Naive B cell (primary cell): Measurements from ENCODE around the gene MERTK. TPM values are rescaled to one million over a fixed set of nuclear protein-coding genes. Genes with fewer than 3 reads are reported as not detected.
"Not testable (repeated sequence)": the region's sequence is repeated elsewhere in the genome, so short reads cannot be mapped to it uniquely, and the experiment has no call there.

ENCODE experiments used
- ATAC-seq, 2 donors: fragments of 150-1000 bp; cut with Tn5 transposase; 2 replicates each; pipeline ENCODE4 v1.10.0; 2021; ENCODE audit warnings: low read depth in 2 of 2, mild to moderate bottlenecking in 2 of 2, moderate library complexity in 2 of 2
- DNase-seq: peaks from one replicate; pipeline ENCODE4 v3.0.0; 2022
- H3K27ac Mint-ChIP-seq, 6 donors: one replicate each; pipeline ENCODE4 v1.8.0; 2020 to 2022; ENCODE audit warnings: mild to moderate bottlenecking in 6 of 6, mixed read lengths in 6 of 6, moderate library complexity in 5 of 6, inconsistent platforms in 2 of 6
- H3K27me3 Mint-ChIP-seq, 3 donors: one replicate each; pipeline ENCODE4 v1.8.0; 2021 to 2022; ENCODE audit warnings: mixed read lengths in 3 of 3, mild to moderate bottlenecking in 1 of 3
- H3K36me3 Mint-ChIP-seq, 2 donors: one replicate each; pipeline ENCODE4 v1.8.0; 2020 to 2022; ENCODE audit warnings: mixed read lengths in 2 of 2, inconsistent platforms in 1 of 2, mild to moderate bottlenecking in 1 of 2
- H3K4me1 Mint-ChIP-seq, 3 donors: one replicate each; pipeline ENCODE4 v1.8.0; 2020 to 2022; ENCODE audit warnings: mixed read lengths in 3 of 3, inconsistent platforms in 1 of 3, mild to moderate bottlenecking in 1 of 3, moderate library complexity in 1 of 3
- H3K4me3 Mint-ChIP-seq, 8 donors: one replicate each; pipeline ENCODE4 v1.8.0; 2020 to 2022; ENCODE audit warnings: mild to moderate bottlenecking in 8 of 8, mixed read lengths in 8 of 8, moderate library complexity in 8 of 8, inconsistent platforms in 2 of 8
- H3K9me3 Mint-ChIP-seq, 7 donors: one replicate each; pipeline ENCODE4 v1.8.0; 2020 to 2022; ENCODE audit warnings: mixed read lengths in 7 of 7, mild to moderate bottlenecking in 5 of 7, inconsistent platforms in 2 of 7, moderate library complexity in 1 of 7
- polyA plus RNA-seq, 6 donors: library from polyadenylated mRNA; unstranded; fragments of 300-500 nt; fragmentation: Illumina TruSeq; gene quantifications; one replicate each; pipeline ENCODE4 v1.2.3, GENCODE V29; 2021; ENCODE audit warnings: low read depth in 6 of 6

Gene MERTK
- polyA plus RNA-seq, 6 donors from 2014 or later, result 0.16 TPM; not detected in 5

DNA sequence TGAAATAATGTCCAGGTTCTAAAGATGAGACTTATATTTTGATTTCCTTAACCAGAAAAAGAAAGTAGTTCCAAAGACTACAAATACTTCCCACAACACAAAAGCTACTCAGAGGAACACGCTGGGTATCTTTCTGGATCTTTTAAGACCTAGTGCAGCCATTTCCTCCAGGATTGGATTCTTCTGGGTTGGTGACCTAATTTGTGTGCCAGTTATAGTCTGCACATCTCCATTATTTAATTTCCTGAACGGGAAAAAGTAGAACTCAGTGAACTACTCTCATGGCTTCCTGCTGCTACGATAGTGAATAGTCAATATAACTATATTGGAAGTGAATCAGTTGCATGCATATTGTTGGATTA lies 158.2 kb downstream of the MERTK start:
- H3K4me3 Mint-ChIP-seq, result peak overlapping the region; percentile 84 to 97 (median 94)
- no peaks in the 10 kb centered on the region for H3K27me3 Mint-ChIP-seq
- peaks cover 0 to 2% (median 0%) of the 10 kb centered on the region in 7 donors for H3K9me3 Mint-ChIP-seq
- H3K27ac Mint-ChIP-seq, result peak overlapping the region; percentile 78 to 94 (median 90)
- peaks cover 4 to 7% of the 10 kb centered on the region in 2 donors for H3K36me3 Mint-ChIP-seq
- ATAC-seq (no peak), DNase-seq (no peak)
- peaks cover 43 to 46% (median 43%) of the 10 kb centered on the region in 3 donors for H3K4me1 Mint-ChIP-seq

DNA sequence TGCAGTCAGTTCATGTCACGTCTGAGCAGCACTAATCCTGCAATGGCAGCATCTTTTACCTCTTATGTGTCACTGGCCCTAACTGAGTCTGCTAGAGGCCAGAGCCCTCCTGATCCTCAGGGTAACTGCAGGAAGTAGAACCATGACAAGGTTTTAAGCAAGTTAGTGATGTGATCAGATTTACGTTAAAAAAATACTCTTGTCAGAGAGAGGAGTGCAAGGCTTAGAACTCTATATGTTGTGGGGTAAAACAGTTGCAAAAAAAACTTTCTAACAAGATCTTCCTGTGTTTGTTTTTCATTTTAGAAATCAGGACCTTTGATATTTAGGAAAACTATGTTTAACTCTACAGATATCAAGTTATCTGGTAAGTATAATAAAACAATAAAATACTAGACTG lies 161.3 kb downstream of the MERTK start:
- no peak for DNase-seq
- H3K9me3 Mint-ChIP-seq, result peaks cover 0 to 3% (median 0%) of the 10 kb centered on the region in 7 donors
- H3K36me3 Mint-ChIP-seq, result peaks cover 19 to 22% of the 10 kb centered on the region in 2 donors
- no peak overlapping the region for H3K27ac Mint-ChIP-seq
- H3K27me3 Mint-ChIP-seq, result no peaks in the 10 kb centered on the region
- H3K4me1 Mint-ChIP-seq, result peaks cover 43 to 45% (median 44%) of the 10 kb centered on the region in 3 donors
- peak overlapping the region in 2 of 8 donors; percentile 25 to 51 for H3K4me3 Mint-ChIP-seq
- ATAC-seq, result no peak

DNA sequence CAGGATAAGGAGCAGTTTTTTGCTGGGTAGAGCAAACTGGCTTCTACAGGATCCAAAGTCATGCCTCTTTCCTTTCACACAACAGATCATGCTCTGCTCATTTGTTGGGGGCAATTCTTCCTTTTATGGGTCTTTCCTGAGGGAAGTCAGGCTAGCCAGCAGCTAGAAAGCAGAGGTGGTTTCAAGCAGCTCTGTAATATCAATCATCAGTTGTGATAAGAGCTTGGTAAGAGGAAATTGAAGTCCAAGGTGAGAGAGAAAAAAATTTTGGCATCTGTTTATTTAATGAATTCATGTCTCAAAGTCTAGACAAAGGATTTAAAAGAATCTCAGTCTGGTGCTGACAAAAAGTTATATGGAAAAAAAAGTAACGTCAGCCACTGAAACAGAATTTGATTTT lies 162.9 kb downstream of the MERTK start:
- H3K27me3 Mint-ChIP-seq, result no peaks in the 10 kb centered on the region
- DNase-seq, result no peak
- no peak overlapping the region for H3K27ac Mint-ChIP-seq
- H3K36me3 Mint-ChIP-seq, result peaks cover 28 to 31% of the 10 kb centered on the region in 2 donors
- H3K9me3 Mint-ChIP-seq, result peaks cover 0 to 3% (median 0%) of the 10 kb centered on the region in 7 donors
- no peak for ATAC-seq
- H3K4me3 Mint-ChIP-seq, result no peak overlapping the region
- H3K4me1 Mint-ChIP-seq, result peaks cover 43 to 47% (median 44%) of the 10 kb centered on the region in 3 donors

DNA sequence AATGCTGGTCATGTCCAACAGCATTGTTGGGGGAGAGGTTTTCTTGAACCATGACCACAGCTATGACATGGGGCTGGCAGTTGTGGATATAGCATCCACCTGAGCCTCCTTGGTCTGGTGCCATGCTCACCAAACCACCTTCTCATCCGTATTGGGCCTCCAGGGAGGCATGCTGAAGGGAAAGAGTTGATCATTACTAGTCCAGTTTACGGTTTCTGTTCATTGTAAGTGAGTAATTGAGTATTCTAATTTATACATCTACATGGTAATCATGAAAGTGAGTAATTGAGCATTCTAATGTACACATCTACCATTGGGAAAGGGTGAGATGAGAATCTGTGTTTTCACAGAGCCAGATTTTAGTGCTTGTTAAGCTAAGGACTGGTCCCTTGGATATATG lies 163.4 kb downstream of the MERTK start:
- H3K36me3 Mint-ChIP-seq, result peaks cover 30 to 31% of the 10 kb centered on the region in 2 donors
- H3K27ac Mint-ChIP-seq, result peak overlapping the region in 1 of 6 donors; percentile 49
- no peak for ATAC-seq

GRCh38 chr2:112062894-112063293 lies 164.5 kb downstream of the MERTK start:
- H3K27ac Mint-ChIP-seq, result peak overlapping the region in 4 of 6 donors; percentile 12 to 39 (median 22)
- H3K4me1 Mint-ChIP-seq, result peaks cover 28 to 41% (median 35%) of the 10 kb centered on the region in 3 donors
- no peak overlapping the region for H3K4me3 Mint-ChIP-seq
- DNase-seq (no peak), ATAC-seq (no peak)
- H3K27me3 Mint-ChIP-seq, result no peaks in the 10 kb centered on the region
- peaks cover 0 to 3% (median 0%) of the 10 kb centered on the region in 7 donors for H3K9me3 Mint-ChIP-seq
- H3K36me3 Mint-ChIP-seq, result peaks cover 36 to 39% of the 10 kb centered on the region in 2 donors

More for the DNA sequence above, 163.4 kb downstream of the MERTK start:
- DNase-seq, result no peak
- Mint-ChIP-seq H3K27me3 (no peaks in the 10 kb centered on the region), H3K4me1 (peaks cover 38 to 42% (median 39%) of the 10 kb centered on the region in 3 donors), H3K9me3 (peaks cover 0 to 3% (median 0%) of the 10 kb centered on the region in 7 donors), H3K4me3 (peak overlapping the region in 1 of 8 donors; percentile 45)

DNA sequence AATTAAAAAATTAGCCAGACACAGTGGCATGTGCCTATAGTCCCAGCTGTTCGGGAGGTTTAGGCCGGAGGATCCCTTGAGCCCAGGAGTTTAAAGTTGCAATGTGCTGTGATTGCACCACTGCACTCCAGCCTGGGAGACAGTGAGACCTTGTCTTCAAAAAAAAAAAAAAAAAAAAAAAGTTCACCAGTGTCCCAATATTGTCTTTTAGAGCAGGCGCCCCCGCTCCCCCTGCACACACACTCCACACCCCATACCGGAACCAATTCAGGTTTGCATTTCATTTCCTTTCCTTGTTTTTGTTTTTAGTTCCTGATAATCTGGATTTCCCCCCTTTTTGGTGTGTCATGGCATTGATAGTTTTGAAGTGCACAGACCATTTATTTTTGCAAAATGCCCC lies 167.1 kb downstream of the MERTK start:
- Mint-ChIP-seq H3K4me3 (no peak overlapping the region), H3K27me3 (no peaks in the 10 kb centered on the region), H3K36me3 (peaks cover 43 to 49% of the 10 kb centered on the region in 2 donors), H3K9me3 (peaks cover 0 to 8% (median 2%) of the 10 kb centered on the region in 7 donors), H3K4me1 (peaks cover 14 to 33% (median 20%) of the 10 kb centered on the region in 3 donors), H3K27ac (peak overlapping the region in 3 of 6 donors; percentile 36 to 57 (median 53))
- DNase-seq, result no peak
- no peak for ATAC-seq

GRCh38 chr2:112065966-112066365 lies 167.6 kb downstream of the MERTK start:
- Mint-ChIP-seq H3K27ac (peak overlapping the region in 2 of 6 donors; percentile 36 to 53), H3K9me3 (peaks cover 0 to 8% (median 2%) of the 10 kb centered on the region in 7 donors), H3K4me3 (no peak overlapping the region), H3K27me3 (no peaks in the 10 kb centered on the region), H3K36me3 (peaks cover 43 to 49% of the 10 kb centered on the region in 2 donors), H3K4me1 (peaks cover 15 to 33% (median 20%) of the 10 kb centered on the region in 3 donors)
- ATAC-seq, result no peak
- no peak for DNase-seq

DNA sequence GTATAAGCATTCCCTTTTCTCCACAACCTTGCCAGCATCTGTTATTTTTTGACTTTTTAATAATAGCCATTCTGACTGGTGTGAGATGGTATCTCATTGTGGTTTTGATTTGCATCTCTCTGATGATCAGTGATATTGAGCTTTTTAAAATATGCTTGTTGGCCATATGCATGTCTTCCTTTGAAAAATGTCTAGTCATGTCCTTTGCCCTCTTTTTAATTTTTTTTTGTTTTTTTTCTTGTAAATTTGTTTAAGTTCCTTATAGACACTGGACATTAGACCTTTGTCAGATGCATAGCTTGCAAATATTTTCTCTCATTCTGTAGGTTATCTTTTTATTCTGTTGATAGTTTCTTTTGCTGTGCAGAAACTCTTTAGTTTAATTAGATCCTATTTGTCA lies 171.4 kb downstream of the MERTK start:
- Mint-ChIP-seq H3K4me1 (peaks cover 31 to 38% (median 33%) of the 10 kb centered on the region in 3 donors), H3K9me3 (peaks cover 3 to 20% (median 8%) of the 10 kb centered on the region in 7 donors), H3K36me3 (peaks cover 54 to 55% of the 10 kb centered on the region in 2 donors)
- not testable (repeated sequence) for ATAC-seq, H3K4me3 Mint-ChIP-seq, H3K27me3 Mint-ChIP-seq, H3K27ac Mint-ChIP-seq, DNase-seq

DNA sequence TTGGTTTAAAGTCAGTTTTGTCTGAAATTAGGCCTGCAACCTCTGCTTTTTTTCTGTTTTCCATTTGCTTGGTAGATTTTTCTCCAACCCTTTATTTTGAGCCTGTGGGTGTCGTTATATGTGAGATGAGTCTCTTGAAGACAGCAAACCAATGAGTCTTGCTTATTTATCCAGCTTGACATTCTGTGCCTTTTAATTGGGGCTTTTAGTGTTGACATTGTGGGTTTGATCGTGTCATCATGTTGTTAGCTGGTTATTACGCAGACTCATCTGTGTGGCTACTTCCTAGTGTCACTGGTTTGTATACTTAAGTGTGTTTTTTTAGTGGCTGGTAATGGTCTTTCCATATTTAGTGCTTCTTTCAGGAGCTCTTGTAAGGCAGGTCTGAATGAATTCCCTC lies 175.5 kb downstream of the MERTK start:
- H3K4me1 Mint-ChIP-seq, result peaks cover 30 to 34% (median 32%) of the 10 kb centered on the region in 3 donors
- H3K9me3 Mint-ChIP-seq, result peaks cover 3 to 16% (median 8%) of the 10 kb centered on the region in 7 donors
- no peaks in the 10 kb centered on the region for H3K27me3 Mint-ChIP-seq
- peak overlapping the region in 1 of 6 donors; percentile 56 for H3K27ac Mint-ChIP-seq
- DNase-seq, result no peak
- peaks cover 38 to 54% of the 10 kb centered on the region in 2 donors for H3K36me3 Mint-ChIP-seq
- H3K4me3 Mint-ChIP-seq, result peak overlapping the region in 1 of 8 donors; percentile 6
- no peak for ATAC-seq

DNA sequence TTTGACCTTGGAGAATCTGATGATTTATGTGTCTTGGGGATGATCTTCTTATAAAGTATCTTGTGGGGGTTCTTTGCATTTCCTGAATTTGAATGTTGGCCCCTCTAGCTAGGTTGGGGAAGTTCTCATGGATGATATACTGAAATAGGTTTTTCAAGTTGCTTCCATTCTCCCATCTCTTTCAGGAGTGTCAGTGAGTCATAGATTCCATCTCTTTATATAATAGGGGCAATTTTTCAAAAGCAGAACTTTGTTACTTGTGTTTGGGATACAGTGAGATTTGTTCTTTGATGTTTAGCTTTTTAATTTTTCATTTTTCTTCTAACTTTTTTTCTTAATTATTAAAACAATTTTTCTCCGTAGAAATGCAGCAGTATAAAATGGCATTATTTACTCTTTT lies 176.1 kb downstream of the MERTK start:
- H3K36me3 Mint-ChIP-seq, result peaks cover 38 to 49% of the 10 kb centered on the region in 2 donors
- H3K4me1 Mint-ChIP-seq, result peaks cover 29 to 34% (median 32%) of the 10 kb centered on the region in 3 donors
- H3K9me3 Mint-ChIP-seq, result peaks cover 2 to 12% (median 7%) of the 10 kb centered on the region in 7 donors
- peak overlapping the region in 1 of 8 donors; percentile 26 for H3K4me3 Mint-ChIP-seq
- H3K27me3 Mint-ChIP-seq, result no peaks in the 10 kb centered on the region
- H3K27ac Mint-ChIP-seq, result peak overlapping the region in 2 of 6 donors; percentile 27 to 59
- DNase-seq, result no peak
- ATAC-seq, result no peak

GRCh38 chr2:112075490-112076260 lies 177.3 kb downstream of the MERTK start:
- H3K9me3 Mint-ChIP-seq, result peaks cover 2 to 12% (median 7%) of the 10 kb centered on the region in 7 donors
- no peaks in the 10 kb centered on the region for H3K27me3 Mint-ChIP-seq
- DNase-seq, result no peak
- ATAC-seq, result no peak
- H3K4me1 Mint-ChIP-seq, result peaks cover 28 to 34% (median 32%) of the 10 kb centered on the region in 3 donors
- peaks cover 36 to 43% of the 10 kb centered on the region in 2 donors for H3K36me3 Mint-ChIP-seq
- peak overlapping the region in 1 of 8 donors; percentile 45 for H3K4me3 Mint-ChIP-seq
- peak overlapping the region in 1 of 6 donors; percentile 48 for H3K27ac Mint-ChIP-seq

- no peak overlapping the region for H3K4me3 Mint-ChIP-seq
- no peaks in the 10 kb centered on the region for H3K27me3 Mint-ChIP-seq
- peak overlapping the region in 2 of 6 donors; percentile 15 to 66 for H3K27ac Mint-ChIP-seq
- peaks cover 2 to 12% (median 7%) of the 10 kb centered on the region in 7 donors for H3K9me3 Mint-ChIP-seq
- H3K36me3 Mint-ChIP-seq, result peaks cover 41 to 46% of the 10 kb centered on the region in 2 donors
- DNase-seq, result no peak
- no peak for ATAC-seq
- H3K4me1 Mint-ChIP-seq, result peaks cover 14 to 17% (median 17%) of the 10 kb centered on the region in 3 donors
Measured at GRCh38 chr2:112077814-112078213, 179.4 kb downstream of the MERTK start.
